ENCODE data around the gene CRYAA.

CRYAA gene

GRCh38 chr21:43203591-43203990, 34.8 kb downstream of the CRYAA start:
- DNase-seq (ENCODE audit: low spot score): no peak

- no peak for DNase-seq (ENCODE audit: low spot score)
Measured at GRCh38 chr21:43204638-43205037, 35.8 kb downstream of the CRYAA start.

- no peak for DNase-seq (ENCODE audit: low spot score)
Measured at GRCh38 chr21:43206231-43207042, 37.6 kb downstream of the CRYAA start.

GRCh38 chr21:43207043-43207315, 38.2 kb downstream of the CRYAA start:
- DNase-seq (ENCODE audit: low spot score): no peak

- DNase-seq (ENCODE audit: low spot score): no peak
Measured at GRCh38 chr21:43207868-43208267, 39.1 kb downstream of the CRYAA start.

GRCh38 chr21:43208561-43209332, 39.9 kb downstream of the CRYAA start:
- no peak for DNase-seq (ENCODE audit: low spot score)

GRCh38 chr21:43209575-43210453, 41.0 kb downstream of the CRYAA start:
- DNase-seq (ENCODE audit: low spot score): no peak

GRCh38 chr21:43210454-43211071, 41.8 kb downstream of the CRYAA start:
- no peak for DNase-seq (ENCODE audit: low spot score)

- DNase-seq (ENCODE audit: low spot score): no peak
Measured at GRCh38 chr21:43211072-43211759, 42.4 kb downstream of the CRYAA start.

- no peak for DNase-seq (ENCODE audit: low spot score)
Measured at GRCh38 chr21:43211760-43212115, 42.9 kb downstream of the CRYAA start.

All from globus pallidus (tissue), 1 donor.